KBM-7 (cell line): ENCODE results near the gene RECQL.
"Not testable (repeated sequence)": the region's sequence is repeated elsewhere in the genome, so short reads cannot be mapped to it uniquely, and the experiment has no call there.

Experiments
- DNase-seq: peaks from one replicate; pipeline ENCODE4 v3.0.0-alpha.2; 2015
- in situ Hi-C: fragments of 300-500 bp; cut with MboI; formaldehyde crosslinking; loops from 2 replicates; pipeline ENCODE4 v1.14.3; 2020; ENCODE audit warnings: low sequenced_read_pairs, low pct_unique_long_range_greater_than_20kb, mixed read lengths

Gene RECQL

GRCh38 chr12:21507849-21508248 is 6.4 kb upstream of the RECQL start:
- DNase-seq = no peak
- in situ Hi-C loops = no loop called here

- in situ Hi-C loops = no loop called here
- no peak for DNase-seq
These were observed 4.5 kb upstream of the RECQL start for GRCh38 chr12:21505888-21506287.

- in situ Hi-C loops = no loop called here
- DNase-seq = no peak
These were observed 1.4 kb upstream of the RECQL start for GRCh38 chr12:21502872-21503271.

- in situ Hi-C loops = no loop called here
- DNase-seq = no peak
These were observed 695 bp upstream of the RECQL start for GRCh38 chr12:21502164-21502496.

GRCh38 chr12:21500786-21501257 is 613 bp downstream of the RECQL start:
- in situ Hi-C loops = no loop called here
- DNase-seq = no peak

GRCh38 chr12:21499765-21500164 is 1.7 kb downstream of the RECQL start:
- in situ Hi-C loops = no loop called here
- DNase-seq = no peak

GRCh38 chr12:21485998-21486397 is 15.4 kb downstream of the RECQL start:
- DNase-seq = no peak
- in situ Hi-C loops = no loop called here

- in situ Hi-C loops = no loop called here
- no peak for DNase-seq
These were observed 17.9 kb downstream of the RECQL start for GRCh38 chr12:21483531-21483930.

- DNase-seq = no peak
- in situ Hi-C loops = no loop called here
These were observed 22.5 kb downstream of the RECQL start for GRCh38 chr12:21478756-21479455.

GRCh38 chr12:21476949-21477348 is 24.5 kb downstream of the RECQL start:
- DNase-seq = no peak
- in situ Hi-C loops = no loop called here

- in situ Hi-C loops = no loop called here
- DNase-seq = no peak
These were observed 25.9 kb downstream of the RECQL start for GRCh38 chr12:21475552-21475951.

- no peak for DNase-seq
- in situ Hi-C loops = no loop called here
These were observed 29.1 kb downstream of the RECQL start for GRCh38 chr12:21472197-21472823.

- no peak for DNase-seq
- in situ Hi-C loops = no loop called here
These were observed 30.1 kb downstream of the RECQL start for GRCh38 chr12:21471294-21471693.

- DNase-seq, in situ Hi-C loops: not testable (repeated sequence)
These were observed 34.1 kb downstream of the RECQL start for GRCh38 chr12:21467334-21467733.

- in situ Hi-C loops = no loop called here
- DNase-seq = no peak
These were observed 42.0 kb downstream of the RECQL start for GRCh38 chr12:21459474-21459873.

GRCh38 chr12:21456291-21456780 is 45.1 kb downstream of the RECQL start:
- no peak for DNase-seq
- in situ Hi-C loops = no loop called here

GRCh38 chr12:21453312-21453852 is 48.1 kb downstream of the RECQL start:
- in situ Hi-C loops = no loop called here
- DNase-seq = no peak

- DNase-seq = no peak
- in situ Hi-C loops = no loop called here
These were observed 49.9 kb downstream of the RECQL start for GRCh38 chr12:21451529-21451928.

GRCh38 chr12:21444193-21445146 is 57.0 kb downstream of the RECQL start:
- no peak for DNase-seq
- in situ Hi-C loops = no loop called here

- in situ Hi-C loops = no loop called here
- DNase-seq = no peak
These were observed 62.1 kb downstream of the RECQL start for GRCh38 chr12:21439347-21439746.
